Measurements from ENCODE around the gene CDKN2B-AS1.

- TF ChIP-seq, protein P1, sequence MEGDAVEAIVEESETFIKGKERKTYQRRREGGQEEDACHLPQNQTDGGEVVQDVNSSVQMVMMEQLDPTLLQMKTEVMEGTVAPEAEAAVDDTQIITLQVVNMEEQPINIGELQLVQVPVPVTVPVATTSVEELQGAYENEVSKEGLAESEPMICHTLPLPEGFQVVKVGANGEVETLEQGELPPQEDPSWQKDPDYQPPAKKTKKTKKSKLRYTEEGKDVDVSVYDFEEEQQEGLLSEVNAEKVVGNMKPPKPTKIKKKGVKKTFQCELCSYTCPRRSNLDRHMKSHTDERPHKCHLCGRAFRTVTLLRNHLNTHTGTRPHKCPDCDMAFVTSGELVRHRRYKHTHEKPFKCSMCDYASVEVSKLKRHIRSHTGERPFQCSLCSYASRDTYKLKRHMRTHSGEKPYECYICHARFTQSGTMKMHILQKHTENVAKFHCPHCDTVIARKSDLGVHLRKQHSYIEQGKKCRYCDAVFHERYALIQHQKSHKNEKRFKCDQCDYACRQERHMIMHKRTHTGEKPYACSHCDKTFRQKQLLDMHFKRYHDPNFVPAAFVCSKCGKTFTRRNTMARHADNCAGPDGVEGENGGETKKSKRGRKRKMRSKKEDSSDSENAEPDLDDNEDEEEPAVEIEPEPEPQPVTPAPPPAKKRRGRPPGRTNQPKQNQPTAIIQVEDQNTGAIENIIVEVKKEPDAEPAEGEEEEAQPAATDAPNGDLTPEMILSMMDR (optimal IDR thresholded peaks at IDR 0.05 in 1 of 3, IDR thresholded peaks at IDR 0.05 in 1 of 3, conservative IDR thresholded peaks at IDR 0.05 in 1 of 3; ENCODE audit: extremely low read depth in 1 of 3, insufficient read depth in 2 of 3, low read length in 3 of 3), result no peak
- TF ChIP-seq EZH2 (IDR thresholded peaks at IDR 0.05; ENCODE audit: low read length), result no peak
Measured at GRCh38 chr9:22107202-22108045, 112.8 kb downstream of the CDKN2B-AS1 start.

All from keratinocyte (primary cell).